ENCODE data around the gene CAND1.

Gene CAND1

GRCh38 chr12:67268896-67269632 is at the start of gene CAND1:
CAND1 (plus strand) TSS chr12:67269358; CDS start chr12:67269718, 360 bp downstream.
- DNase-seq (ENCODE audit: low read depth in 1 of 2, low spot score in 1 of 2) = peak; percentile 94 to 98

- DNase-seq (ENCODE audit: low read depth in 1 of 2, low spot score in 1 of 2) = no peak
Measured at GRCh38 chr12:67220065-67220464, 49.1 kb upstream of the CAND1 start.

GRCh38 chr12:67222302-67222701 is 46.9 kb upstream of the CAND1 start:
- DNase-seq (ENCODE audit: low read depth in 1 of 2, low spot score in 1 of 2) = no peak

- no peak for DNase-seq (ENCODE audit: low read depth in 1 of 2, low spot score in 1 of 2)
Measured at GRCh38 chr12:67223225-67223624, 45.9 kb upstream of the CAND1 start.

- no peak for DNase-seq (ENCODE audit: low read depth in 1 of 2, low spot score in 1 of 2)
Measured at GRCh38 chr12:67237231-67237630, 31.9 kb upstream of the CAND1 start.

GRCh38 chr12:67239061-67239460 is 30.1 kb upstream of the CAND1 start:
- no peak for DNase-seq (ENCODE audit: low read depth in 1 of 2, low spot score in 1 of 2)

GRCh38 chr12:67241482-67241881 is 27.7 kb upstream of the CAND1 start:
- DNase-seq (ENCODE audit: low read depth in 1 of 2, low spot score in 1 of 2) = no peak

- DNase-seq (ENCODE audit: low read depth in 1 of 2, low spot score in 1 of 2) = no peak
Measured at GRCh38 chr12:67243260-67243659, 25.9 kb upstream of the CAND1 start.

- DNase-seq (ENCODE audit: low read depth in 1 of 2, low spot score in 1 of 2) = no peak
Measured at GRCh38 chr12:67245571-67245970, 23.6 kb upstream of the CAND1 start.

GRCh38 chr12:67251012-67251411 is 18.1 kb upstream of the CAND1 start:
- DNase-seq (ENCODE audit: low read depth in 1 of 2, low spot score in 1 of 2) = no peak

GRCh38 chr12:67254372-67255026 is 14.7 kb upstream of the CAND1 start:
- no peak for DNase-seq (ENCODE audit: low read depth in 1 of 2, low spot score in 1 of 2)

GRCh38 chr12:67256649-67257048 is 12.5 kb upstream of the CAND1 start:
- no peak for DNase-seq (ENCODE audit: low read depth in 1 of 2, low spot score in 1 of 2)

GRCh38 chr12:67263471-67263870 is 5.7 kb upstream of the CAND1 start:
- no peak for DNase-seq (ENCODE audit: low read depth in 1 of 2, low spot score in 1 of 2)

- peak; percentile 53 to 89 for DNase-seq (ENCODE audit: low read depth in 1 of 2, low spot score in 1 of 2)
Measured at GRCh38 chr12:67268335-67268895, 743 bp upstream of the CAND1 start.

- peak; percentile 16 to 38 for DNase-seq (ENCODE audit: low read depth in 1 of 2, low spot score in 1 of 2)
Measured at GRCh38 chr12:67269633-67270573, 745 bp downstream of the CAND1 start.

- DNase-seq (ENCODE audit: low read depth in 1 of 2, low spot score in 1 of 2) = no peak
Measured at GRCh38 chr12:67270622-67271021, 1.5 kb downstream of the CAND1 start.

- no peak for DNase-seq (ENCODE audit: low read depth in 1 of 2, low spot score in 1 of 2)
Measured at GRCh38 chr12:67271976-67272375, 2.8 kb downstream of the CAND1 start.

GRCh38 chr12:67274186-67274585 is 5.0 kb downstream of the CAND1 start:
- no peak for DNase-seq (ENCODE audit: low read depth in 1 of 2, low spot score in 1 of 2)

- no peak for DNase-seq (ENCODE audit: low read depth in 1 of 2, low spot score in 1 of 2)
Measured at GRCh38 chr12:67275380-67275913, 6.3 kb downstream of the CAND1 start.

GRCh38 chr12:67276421-67276820 is 7.3 kb downstream of the CAND1 start:
- DNase-seq (ENCODE audit: low read depth in 1 of 2, low spot score in 1 of 2) = no peak

GRCh38 chr12:67279637-67280036 is 10.5 kb downstream of the CAND1 start:
- no peak for DNase-seq (ENCODE audit: low read depth in 1 of 2, low spot score in 1 of 2)

Data from activated CD4-positive, alpha-beta T cell treated with anti-CD3 and anti-CD28 coated beads, Interleukin-2, amount 50 U/mL, for 24 hours (primary cell).